Activated CD8-positive, alpha-beta memory T cell treated with anti-CD3 and anti-CD28 coated beads for 36 hours (primary cell): Measurements from ENCODE around the gene PCDHB7. TPM values are rescaled to one million over a fixed set of nuclear protein-coding genes. Genes with fewer than 3 reads are reported as not detected.
"Not testable (repeated sequence)": the region's sequence is repeated elsewhere in the genome, so short reads cannot be mapped to it uniquely, and the experiment has no call there.

Experiments
- CTCF ChIA-PET: fragments of 350-600 bp; sonication (Branson Sonifier 250); formaldehyde crosslinking; loops from one replicate; lab custom pipeline; 2021; ENCODE audit warnings: antibody characterized with exemption; lab: Charles Lee
- POLR2A ChIA-PET: fragments of 350-600 bp; sonication (Branson Sonifier 250); formaldehyde crosslinking; loops from one replicate; lab custom pipeline; 2021; ENCODE audit warnings: antibody characterized with exemption; lab: Charles Lee
- total RNA-seq, 2 experiments: library from RNA; stranded (reverse); gene quantifications; one replicate each; pipeline ENCODE4 v1.2.3, GENCODE V29; 2021

Gene PCDHB7
- total RNA-seq, 2 experiments from 2014 or later: not detected

DNA sequence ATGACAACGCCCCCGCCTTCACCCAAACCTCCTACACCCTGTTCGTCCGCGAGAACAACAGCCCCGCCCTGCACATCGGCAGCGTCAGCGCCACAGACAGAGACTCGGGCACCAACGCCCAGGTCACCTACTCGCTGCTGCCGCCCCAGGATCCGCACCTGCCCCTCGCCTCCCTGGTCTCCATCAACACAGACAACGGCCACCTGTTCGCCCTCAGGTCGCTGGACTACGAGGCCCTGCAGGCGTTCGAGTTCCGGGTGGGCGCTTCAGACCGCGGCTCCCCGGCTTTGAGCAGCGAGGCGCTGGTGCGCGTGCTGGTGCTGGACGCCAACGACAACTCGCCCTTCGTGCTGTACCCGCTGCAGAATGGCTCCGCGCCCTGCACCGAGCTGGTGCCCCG is 6.9 kb downstream of the PCDHB7 start:
- POLR2A ChIA-PET: not testable (repeated sequence)

DNA sequence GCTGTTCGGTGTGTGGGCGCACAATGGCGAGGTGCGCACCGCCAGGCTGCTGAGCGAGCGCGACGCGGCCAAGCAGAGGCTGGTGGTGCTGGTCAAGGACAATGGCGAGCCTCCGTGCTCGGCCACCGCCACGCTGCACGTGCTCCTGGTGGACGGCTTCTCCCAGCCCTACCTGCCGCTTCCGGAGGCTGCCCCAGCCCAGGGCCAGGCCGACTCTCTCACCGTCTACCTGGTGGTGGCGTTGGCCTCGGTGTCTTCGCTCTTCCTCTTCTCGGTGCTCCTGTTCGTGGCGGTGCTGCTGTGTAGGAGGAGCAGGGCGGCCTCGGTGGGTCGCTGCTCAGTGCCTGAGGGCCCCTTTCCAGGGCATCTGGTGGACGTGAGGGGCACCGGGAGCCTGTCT is 7.4 kb downstream of the PCDHB7 start:
- POLR2A ChIA-PET, CTCF ChIA-PET: not testable (repeated sequence)

More for the DNA sequence above, 6.9 kb downstream of the PCDHB7 start:
- CTCF ChIA-PET: not testable (repeated sequence)

DNA sequence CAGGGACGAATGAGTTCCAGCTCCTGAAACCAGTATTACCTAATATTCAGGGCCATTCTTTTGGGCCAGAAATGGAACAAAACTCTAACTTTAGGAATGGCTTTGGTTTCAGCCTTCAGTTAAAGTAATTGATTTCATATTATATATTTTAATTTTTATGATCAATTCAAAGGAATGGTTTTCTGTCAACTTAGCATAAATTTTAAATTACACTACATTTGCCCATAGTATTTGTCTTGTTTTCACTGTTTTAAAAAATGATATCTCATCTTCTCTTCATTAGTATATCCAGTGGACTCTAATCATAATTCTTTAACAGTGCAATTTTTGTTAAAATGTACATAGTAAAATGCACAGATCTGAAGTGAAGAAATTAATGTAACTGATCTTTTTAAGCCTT is 7.9 kb downstream of the PCDHB7 start:
- CTCF ChIA-PET: no interaction called here
- POLR2A ChIA-PET: no interaction called here

DNA sequence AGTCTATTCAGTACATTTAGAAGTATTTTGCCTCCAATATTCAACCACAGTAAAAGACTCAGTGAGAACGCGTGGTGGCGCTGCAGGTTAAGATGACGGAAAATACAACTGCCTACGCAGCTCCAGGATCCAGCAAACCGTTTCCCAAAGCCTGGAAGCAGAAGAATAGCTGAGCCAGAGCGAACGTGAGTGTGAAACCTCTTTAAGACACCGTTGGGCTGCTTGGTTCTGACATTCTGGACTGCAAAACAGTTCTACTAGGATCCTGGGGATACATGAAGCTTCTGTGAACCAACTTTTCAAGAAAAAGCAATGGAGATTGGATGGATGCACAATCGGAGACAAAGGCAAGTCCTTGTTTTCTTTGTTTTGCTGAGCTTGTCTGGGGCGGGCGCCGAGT is 9.8 kb downstream of the PCDHB7 start, which contains the start of gene PCDHB16:
PCDHB16 (plus strand) TSS at position 140 of the 400 bp plus-strand sequence; CDS start at position 313, 173 bp downstream.
- ChIA-PET CTCF (no interaction called here), POLR2A (no interaction called here)

DNA sequence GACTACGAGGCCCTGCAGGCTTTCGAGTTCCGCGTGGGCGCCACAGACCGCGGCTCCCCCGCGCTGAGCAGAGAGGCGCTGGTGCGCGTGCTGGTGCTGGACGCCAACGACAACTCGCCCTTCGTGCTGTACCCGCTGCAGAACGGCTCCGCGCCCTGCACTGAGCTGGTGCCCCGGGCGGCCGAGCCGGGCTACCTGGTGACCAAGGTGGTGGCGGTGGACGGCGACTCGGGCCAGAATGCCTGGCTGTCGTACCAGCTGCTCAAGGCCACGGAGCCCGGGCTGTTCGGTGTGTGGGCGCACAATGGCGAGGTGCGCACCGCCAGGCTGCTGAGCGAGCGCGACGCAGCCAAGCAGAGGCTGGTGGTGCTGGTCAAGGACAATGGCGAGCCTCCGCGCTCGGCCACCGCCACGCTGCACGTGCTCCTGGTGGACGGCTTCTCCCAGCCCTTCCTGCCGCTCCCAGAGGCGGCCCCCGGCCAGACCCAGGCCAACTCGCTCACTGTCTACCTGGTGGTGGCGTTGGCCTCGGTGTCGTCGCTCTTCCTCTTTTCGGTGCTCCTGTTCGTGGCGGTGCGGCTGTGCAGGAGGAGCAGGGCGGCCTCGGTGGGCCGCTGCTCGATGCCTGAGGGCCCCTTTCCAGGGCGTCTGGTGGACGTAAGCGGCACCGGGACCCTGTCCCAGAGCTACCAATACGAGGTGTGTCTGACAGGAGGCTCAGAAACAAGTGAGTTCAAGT is 11.8 kb downstream of the PCDHB7 start:
- CTCF ChIA-PET, POLR2A ChIA-PET: not testable (repeated sequence)

DNA sequence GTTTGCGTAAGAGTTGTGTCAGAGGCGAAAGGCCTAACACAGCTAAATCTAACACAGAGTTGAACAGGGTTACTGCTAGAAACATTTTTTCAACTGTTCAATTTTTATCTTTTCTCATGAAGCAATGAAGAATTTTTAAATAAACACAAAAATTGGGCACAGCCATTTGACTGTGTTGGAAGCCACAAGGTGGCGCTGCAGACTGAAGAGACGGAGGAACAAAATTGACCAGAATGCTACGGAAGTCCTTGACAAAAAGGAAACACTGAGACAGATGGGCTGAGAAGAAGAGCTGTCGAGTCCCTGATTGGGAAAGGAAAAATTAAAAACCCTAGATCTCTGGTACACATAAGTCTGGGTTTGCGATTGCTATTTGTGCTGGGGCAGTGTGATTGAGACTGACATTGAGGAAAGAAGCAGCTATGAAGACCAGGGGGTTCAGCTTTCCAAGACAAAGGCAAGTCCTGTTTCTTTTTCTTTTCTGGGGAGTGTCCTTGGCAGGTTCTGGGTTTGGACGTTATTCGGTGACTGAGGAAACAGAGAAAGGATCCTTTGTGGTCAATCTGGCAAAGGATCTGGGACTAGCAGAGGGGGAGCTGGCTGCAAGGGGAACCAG is 14.6 kb downstream of the PCDHB7 start, which contains the start of gene PCDHB9:
PCDHB9 (plus strand) TSS at position 265 of the 616 bp plus-strand sequence; CDS start at position 423, 158 bp downstream.
- POLR2A ChIA-PET: no interaction called here
- CTCF ChIA-PET: interaction anchor here (0.8 kb wide), 1 partner anchor 134 kb away, joined by 3 read pairs; the partner anchor contains the start of gene TAF7

DNA sequence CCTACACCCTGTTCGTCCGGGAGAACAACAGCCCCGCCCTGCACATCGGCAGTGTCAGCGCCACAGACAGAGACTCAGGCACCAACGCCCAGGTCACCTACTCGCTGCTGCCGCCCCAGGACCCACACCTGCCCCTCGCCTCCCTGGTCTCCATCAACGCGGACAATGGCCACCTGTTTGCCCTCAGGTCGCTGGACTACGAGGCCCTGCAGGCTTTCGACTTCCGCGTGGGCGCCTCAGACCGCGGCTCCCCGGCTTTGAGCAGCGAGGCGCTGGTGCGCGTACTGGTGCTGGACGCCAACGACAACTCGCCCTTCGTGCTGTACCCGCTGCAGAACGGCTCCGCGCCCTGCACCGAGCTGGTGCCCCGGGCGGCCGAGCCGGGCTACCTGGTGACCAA is 16.2 kb downstream of the PCDHB7 start:
- CTCF ChIA-PET: not testable (repeated sequence)
- POLR2A ChIA-PET: interaction anchor here (0.6 kb wide), 1 partner anchor 431 kb away, joined by 3 read pairs; no protein-coding TSS in a partner anchor

DNA sequence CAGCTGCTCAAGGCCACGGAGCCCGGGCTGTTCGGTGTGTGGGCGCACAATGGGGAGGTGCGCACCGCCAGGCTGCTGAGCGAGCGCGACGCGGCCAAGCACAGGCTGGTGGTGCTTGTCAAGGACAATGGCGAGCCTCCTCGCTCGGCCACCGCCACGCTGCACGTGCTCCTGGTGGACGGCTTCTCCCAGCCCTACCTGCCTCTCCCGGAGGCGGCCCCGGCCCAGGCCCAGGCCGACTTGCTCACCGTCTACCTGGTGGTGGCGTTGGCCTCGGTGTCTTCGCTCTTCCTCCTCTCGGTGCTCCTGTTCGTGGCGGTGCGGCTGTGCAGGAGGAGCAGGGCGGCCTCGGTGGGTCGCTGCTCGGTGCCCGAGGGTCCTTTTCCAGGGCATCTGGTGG is 16.7 kb downstream of the PCDHB7 start:
- CTCF ChIA-PET, POLR2A ChIA-PET: not testable (repeated sequence)

DNA sequence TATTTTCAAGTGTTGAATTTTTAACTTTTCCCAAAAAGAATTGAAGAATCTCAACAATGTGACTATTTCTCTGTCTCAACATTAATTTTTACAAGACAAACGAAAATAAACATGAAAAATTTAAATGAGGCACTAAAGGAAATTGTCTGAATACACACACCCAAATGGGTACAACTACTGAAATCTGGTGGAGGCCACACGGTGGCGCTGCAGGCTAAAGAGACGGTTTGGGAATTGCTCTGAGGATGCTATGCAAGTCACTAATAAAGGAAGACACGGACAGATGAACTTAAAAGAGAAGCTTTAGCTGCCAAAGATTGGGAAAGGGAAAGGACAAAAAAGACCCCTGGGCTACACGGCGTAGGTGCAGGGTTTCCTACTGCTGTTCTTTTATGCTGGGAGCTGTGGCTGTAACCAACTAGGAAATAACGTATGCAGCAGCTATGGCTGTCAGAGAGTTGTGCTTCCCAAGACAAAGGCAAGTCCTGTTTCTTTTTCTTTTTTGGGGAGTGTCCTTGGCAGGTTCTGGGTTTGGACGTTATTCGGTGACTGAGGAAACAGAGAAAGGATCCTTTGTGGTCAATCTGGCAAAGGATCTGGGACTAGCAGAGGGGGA is 19.8 kb downstream of the PCDHB7 start, which contains the start of gene PCDHB10:
PCDHB10 (plus strand) TSS at position 244 of the 616 bp plus-strand sequence; CDS start at position 444, 200 bp downstream.
- ChIA-PET POLR2A (no interaction called here), CTCF (no interaction called here)

DNA sequence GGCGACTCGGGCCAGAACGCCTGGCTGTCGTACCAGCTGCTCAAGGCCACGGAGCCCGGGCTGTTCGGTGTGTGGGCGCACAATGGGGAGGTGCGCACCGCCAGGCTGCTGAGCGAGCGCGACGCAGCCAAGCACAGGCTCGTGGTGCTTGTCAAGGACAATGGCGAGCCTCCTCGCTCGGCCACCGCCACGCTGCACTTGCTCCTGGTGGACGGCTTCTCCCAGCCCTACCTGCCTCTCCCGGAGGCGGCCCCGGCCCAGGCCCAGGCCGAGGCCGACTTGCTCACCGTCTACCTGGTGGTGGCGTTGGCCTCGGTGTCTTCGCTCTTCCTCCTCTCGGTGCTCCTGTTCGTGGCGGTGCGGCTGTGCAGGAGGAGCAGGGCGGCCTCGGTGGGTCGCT is 21.9 kb downstream of the PCDHB7 start:
- POLR2A ChIA-PET, CTCF ChIA-PET: not testable (repeated sequence)

DNA sequence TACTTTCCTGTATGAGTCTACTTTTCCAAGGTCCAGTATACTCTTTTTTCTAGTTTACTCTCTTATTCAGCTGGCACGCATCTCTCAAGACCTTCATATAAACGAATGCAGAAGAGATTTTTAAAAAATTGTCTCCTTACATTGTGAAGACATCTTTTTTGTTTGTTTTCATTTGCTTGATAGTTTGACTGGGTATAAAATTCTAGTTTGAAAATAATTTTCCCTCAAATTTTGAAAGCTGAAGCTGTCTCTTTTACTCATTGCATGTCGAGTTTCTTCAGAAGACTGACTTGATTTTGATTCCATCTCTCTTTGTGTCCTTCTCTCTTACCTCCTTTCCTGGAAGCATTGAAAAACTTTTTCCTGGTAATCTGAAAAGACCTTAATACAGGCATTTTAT is 23.9 kb downstream of the PCDHB7 start:
- CTCF ChIA-PET: no interaction called here
- POLR2A ChIA-PET: no interaction called here

DNA sequence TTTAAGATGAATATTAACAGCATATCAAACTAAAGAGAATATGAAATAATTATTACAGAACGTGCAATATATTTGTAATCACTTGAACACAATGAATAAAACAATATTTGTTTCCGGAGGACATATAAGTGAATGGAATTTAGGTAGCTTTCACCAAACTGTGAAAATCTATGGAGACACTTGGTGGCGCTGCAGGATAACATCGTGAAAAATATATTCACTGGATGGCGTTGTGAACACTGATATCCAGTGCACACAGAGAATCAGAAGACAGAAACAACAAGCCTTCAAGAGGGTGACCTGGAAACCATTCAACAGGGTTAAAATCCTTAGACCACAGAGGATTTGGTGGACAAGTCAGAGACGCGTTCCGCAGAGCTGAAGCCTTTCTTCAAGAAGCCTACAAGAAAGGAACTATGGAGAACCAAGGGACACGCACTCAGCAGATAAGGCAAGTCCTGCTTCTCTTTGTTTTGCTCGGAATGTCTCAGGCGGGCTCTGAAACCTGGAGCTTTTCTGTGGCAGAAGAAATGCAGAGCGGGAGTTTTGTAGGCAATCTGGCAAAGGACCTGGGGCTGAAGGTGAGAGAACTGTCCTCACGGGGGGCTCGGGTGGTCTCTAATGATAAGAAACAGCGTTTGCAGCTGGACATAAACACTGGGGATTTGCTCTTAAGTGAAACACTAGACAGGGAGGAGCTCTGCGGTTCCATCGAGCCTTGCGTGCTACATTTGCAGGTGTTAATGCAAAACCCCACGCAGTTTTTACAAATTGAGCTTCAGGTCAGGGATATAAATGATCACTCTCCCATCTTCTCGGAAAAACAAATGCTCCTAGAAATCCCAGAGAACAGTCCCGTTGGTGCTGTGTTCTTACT is 27.2 kb downstream of the PCDHB7 start, which contains the start of gene PCDHB11:
PCDHB11 (plus strand) TSS at position 269 of the 877 bp plus-strand sequence; CDS start at position 417, 148 bp downstream.
- ChIA-PET POLR2A (no interaction called here), CTCF (no interaction called here)

DNA sequence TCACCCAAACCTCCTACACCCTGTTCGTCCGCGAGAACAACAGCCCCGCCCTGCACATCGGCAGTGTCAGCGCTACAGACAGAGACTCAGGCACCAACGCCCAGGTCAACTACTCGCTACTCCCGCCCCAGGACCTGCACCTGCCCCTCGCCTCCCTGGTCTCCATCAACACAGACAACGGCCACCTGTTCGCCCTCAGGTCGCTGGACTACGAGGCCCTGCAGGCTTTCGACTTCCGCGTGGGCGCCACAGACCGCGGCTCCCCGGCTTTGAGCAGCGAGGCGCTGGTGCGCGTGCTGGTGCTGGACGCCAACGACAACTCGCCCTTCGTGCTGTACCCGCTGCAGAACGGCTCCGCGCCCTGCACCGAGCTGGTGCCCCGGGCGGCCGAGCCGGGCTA is 28.7 kb downstream of the PCDHB7 start:
- POLR2A ChIA-PET, CTCF ChIA-PET: not testable (repeated sequence)

DNA sequence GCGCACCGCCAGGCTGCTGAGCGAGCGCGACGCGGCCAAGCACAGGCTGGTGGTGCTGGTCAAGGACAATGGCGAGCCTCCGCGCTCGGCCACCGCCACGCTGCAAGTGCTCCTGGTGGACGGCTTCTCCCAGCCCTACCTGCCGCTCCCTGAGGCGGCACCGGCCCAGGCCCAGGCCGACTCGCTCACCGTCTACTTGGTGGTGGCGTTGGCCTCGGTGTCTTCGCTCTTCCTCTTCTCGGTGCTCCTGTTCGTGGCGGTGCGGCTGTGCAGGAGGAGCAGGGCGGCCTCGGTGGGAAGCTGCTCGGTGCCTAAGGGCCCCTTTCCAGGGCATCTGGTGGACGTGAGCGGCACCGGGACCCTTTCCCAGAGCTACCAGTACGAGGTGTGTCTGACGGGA is 29.2 kb downstream of the PCDHB7 start:
- CTCF ChIA-PET: interaction anchor here (0.7 kb wide), 1 partner anchor 357 kb away, joined by 3 read pairs; no protein-coding TSS in a partner anchor
- POLR2A ChIA-PET: not testable (repeated sequence)

DNA sequence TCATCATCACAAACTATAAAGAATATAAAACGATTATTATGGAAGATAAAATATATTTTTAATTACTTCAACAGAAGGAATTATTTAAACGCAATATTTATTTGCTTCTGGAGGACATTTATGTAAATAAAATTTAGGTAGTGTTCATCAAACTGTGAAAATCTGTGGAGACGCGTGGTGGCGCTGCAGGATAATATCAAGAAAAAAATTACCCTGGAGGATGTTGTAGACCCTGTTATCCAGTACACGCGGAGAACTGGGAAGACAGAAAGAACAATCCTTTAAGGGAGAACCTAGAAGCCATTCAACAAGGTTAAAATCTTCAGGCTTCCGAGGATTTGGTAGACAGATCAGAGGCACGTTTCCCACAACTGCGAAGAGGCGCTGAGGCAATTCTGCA is 36.0 kb downstream of the PCDHB7 start, which contains the start of gene PCDHB12:
PCDHB12 (plus strand) TSS at position 242 of the 400 bp plus-strand sequence. CDS start 189 bp downstream, outside the sequence.
- CTCF ChIA-PET: interaction anchor here (0.9 to 1.1 kb wide), 2 partner anchors 143 to 349 kb away, joined by 3 to 4 read pairs; no protein-coding TSS in a partner anchor

DNA sequence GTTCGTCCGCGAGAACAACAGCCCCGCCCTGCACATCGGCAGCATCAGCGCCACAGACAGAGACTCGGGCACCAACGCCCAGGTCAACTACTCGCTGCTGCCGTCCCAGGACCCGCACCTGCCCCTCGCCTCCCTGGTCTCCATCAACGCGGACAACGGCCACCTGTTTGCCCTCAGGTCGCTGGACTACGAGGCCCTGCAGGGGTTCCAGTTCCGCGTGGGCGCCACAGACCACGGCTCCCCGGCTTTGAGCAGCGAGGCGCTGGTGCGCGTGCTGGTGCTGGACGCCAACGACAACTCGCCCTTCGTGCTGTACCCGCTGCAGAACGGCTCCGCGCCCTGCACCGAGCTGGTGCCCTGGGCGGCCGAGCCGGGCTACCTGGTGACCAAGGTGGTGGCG is 37.8 kb downstream of the PCDHB7 start:
- POLR2A ChIA-PET, CTCF ChIA-PET: not testable (repeated sequence)

More for the DNA sequence above, 36.0 kb downstream of the PCDHB7 start, which contains the start of gene PCDHB12:
- POLR2A ChIA-PET: no interaction called here

DNA sequence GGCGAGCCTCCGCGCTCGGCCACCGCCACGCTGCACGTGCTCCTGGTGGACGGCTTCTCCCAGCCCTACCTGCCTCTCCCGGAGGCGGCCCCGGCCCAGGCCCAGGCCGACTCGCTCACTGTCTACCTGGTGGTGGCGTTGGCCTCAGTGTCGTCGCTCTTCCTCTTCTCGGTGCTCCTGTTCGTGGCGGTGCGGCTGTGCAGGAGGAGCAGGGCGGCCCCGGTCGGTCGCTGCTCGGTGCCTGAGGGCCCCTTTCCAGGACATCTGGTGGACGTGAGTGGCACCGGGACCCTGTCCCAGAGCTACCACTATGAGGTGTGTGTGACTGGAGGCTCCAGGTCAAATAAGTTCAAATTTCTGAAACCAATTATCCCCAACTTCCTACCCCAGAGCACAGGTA is 38.4 kb downstream of the PCDHB7 start:
- POLR2A ChIA-PET, CTCF ChIA-PET: not testable (repeated sequence)

DNA sequence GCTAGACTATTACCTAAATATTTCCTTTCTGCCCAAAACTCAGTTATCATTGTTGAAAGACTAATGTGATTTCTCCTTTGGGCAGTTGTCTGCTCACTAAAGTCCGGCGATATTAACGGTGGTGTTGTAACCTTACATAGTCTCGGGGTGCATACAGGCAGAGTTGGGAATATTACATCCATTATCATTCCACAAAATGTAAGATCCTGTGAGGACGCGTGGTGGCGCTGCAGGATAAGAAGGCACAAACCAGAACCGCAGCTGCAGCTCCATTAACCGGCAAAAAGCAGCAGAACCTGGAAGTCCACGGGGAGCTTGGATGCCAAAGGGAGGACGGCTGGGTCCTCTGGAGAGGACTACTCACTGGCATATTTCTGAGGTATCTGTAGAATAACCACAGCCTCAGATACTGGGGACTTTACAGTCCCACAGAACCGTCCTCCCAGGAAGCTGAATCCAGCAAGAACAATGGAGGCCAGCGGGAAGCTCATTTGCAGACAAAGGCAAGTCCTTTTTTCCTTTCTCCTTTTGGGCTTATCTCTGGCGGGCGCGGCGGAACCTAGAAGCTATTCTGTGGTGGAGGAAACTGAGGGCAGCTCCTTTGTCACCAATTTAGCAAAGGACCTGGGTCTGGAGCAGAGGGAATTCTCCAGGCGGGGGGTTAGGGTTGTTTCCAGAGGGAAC is 41.4 kb downstream of the PCDHB7 start, which contains the start of gene PCDHB13:
PCDHB13 (plus strand) TSS at position 264 of the 684 bp plus-strand sequence; CDS start at position 469, 205 bp downstream.
- CTCF ChIA-PET: not testable (repeated sequence)
- POLR2A ChIA-PET: interaction anchor here (0.7 kb wide), 1 partner anchor 272 kb away, joined by 3 read pairs; no protein-coding TSS in a partner anchor
